GM12878 (cell line): Measurements from ENCODE around the gene TGM6. TPM values are rescaled to one million over a fixed set of nuclear protein-coding genes. Genes with fewer than 3 reads are reported as not detected.

ENCODE experiments used
- BCL11A ChIP-seq: IDR thresholded peaks from 2 replicates; pipeline ENCODE4 v1.6.1; 2011; ENCODE audit warnings: low read depth, low read length
- CHD2 ChIP-seq: IDR thresholded peaks from 2 replicates; pipeline ENCODE4 v1.6.1; 2011; ENCODE audit warnings: low read depth, low read length, improper control_type of control experiment, borderline replicate concordance
- ESRRA ChIP-seq: IDR thresholded peaks from 2 replicates; pipeline ENCODE4 v1.6.1; 2012; ENCODE audit warnings: mild to moderate bottlenecking, low read length, improper control_type of control experiment
- GABPA ChIP-seq: IDR thresholded peaks from 2 replicates; pipeline ENCODE4 v1.6.1; 2014; ENCODE audit warnings: antibody characterized with exemption, low read depth, mild to moderate bottlenecking, inconsistent platforms
- KLF5 ChIP-seq: fragments of 450-650 bp; IDR thresholded peaks from 2 replicates; pipeline ENCODE4 v1.6.1; 2014; ENCODE audit warnings: mild to moderate bottlenecking; ENCODE audit not compliant: partially characterized antibody
- MYC ChIP-seq: IDR thresholded peaks from 2 replicates; pipeline ENCODE4 v1.6.1; 2011; ENCODE audit warnings: mild to moderate bottlenecking, low read length, moderate library complexity, inconsistent platforms; ENCODE audit not compliant: insufficient read depth, insufficient replicate concordance, insufficient read length, severe bottlenecking
- RAD51 ChIP-seq: fragments of 450-650 bp; IDR thresholded peaks from 2 replicates; pipeline ENCODE4 v1.6.1; 2016; ENCODE audit warnings: moderate library complexity, mild to moderate bottlenecking, inconsistent platforms
- RB1 ChIP-seq: fragments of 450-650 bp; formaldehyde crosslinking; IDR thresholded peaks from 2 replicates; pipeline ENCODE4 v1.6.1; 2017; ENCODE audit warnings: mild to moderate bottlenecking, borderline replicate concordance
- SIX5 ChIP-seq: IDR thresholded peaks from 2 replicates; pipeline ENCODE4 v1.6.1; 2011; ENCODE audit warnings: mild to moderate bottlenecking, low read depth, low read length, moderate library complexity; ENCODE audit not compliant: severe bottlenecking
- SMAD1 ChIP-seq: fragments of 450-650 bp; IDR thresholded peaks from 2 replicates; pipeline ENCODE4 v1.6.1; 2018; ENCODE audit warnings: mild to moderate bottlenecking, low read depth; ENCODE audit not compliant: partially characterized antibody
- TBL1XR1 ChIP-seq: IDR thresholded peaks from 2 replicates; pipeline ENCODE4 v1.6.1; 2012; ENCODE audit warnings: low read depth, low read length, improper control_type of control experiment
- TCF12 ChIP-seq: IDR thresholded peaks from 2 replicates; pipeline ENCODE4 v1.6.1; 2011; ENCODE audit warnings: low read depth, mild to moderate bottlenecking, low read length
- ZNF622 ChIP-seq: fragments of 450-650 bp; IDR thresholded peaks from 2 replicates; pipeline ENCODE4 v1.6.1; 2017; ENCODE audit warnings: mild to moderate bottlenecking, inconsistent platforms
- ZZZ3 ChIP-seq: IDR thresholded peaks from 2 replicates; pipeline ENCODE4 v1.6.1; 2011; ENCODE audit warnings: low read depth; ENCODE audit not compliant: control insufficient read depth, insufficient read length
- polyA plus RNA-seq, 11 experiments: library from polyadenylated mRNA; depleted of rRNA in 4 of 11; unstranded in 6 of 11; stranded (reverse) in 5 of 11; fragments of >200 nt; fragmentation: Nextera tagmentation in 4 of 11; fragmentation: Illumina TruSeq in 1 of 11; extraction: Ambion mirVana in 4 of 11; extraction: Trizol in 1 of 11; gene quantifications; 1 replicate in 1 of 11; 2 replicates in 10 of 11; pipeline versions ENCODE4 v1.2.1 to v1.2.3, GENCODE V29; 2011 to 2016; ENCODE audit warnings: inconsistent platforms in 2 of 11, missing spikeins in 2 of 11, low read depth in 1 of 11
- total RNA-seq, 4 experiments: library from RNA; depleted of rRNA in 3 of 4; stranded (reverse); fragments of >200 nt in 3 of 4; fragmentation: Illumina TruSeq in 1 of 4; extraction: Trizol in 1 of 4; gene quantifications; 2 replicates each; pipeline versions ENCODE4 v1.2.1 to v1.2.3, GENCODE V29; 2013 to 2021
- TF ChIP-seq, protein P1 (sequence below), 3 experiments: IDR thresholded peaks in 2 of 3; conservative IDR thresholded peaks in 1 of 3; 2 replicates each; pipeline ENCODE4 v1.5.1; 2011; ENCODE audit warnings: low read depth in 3 of 3, low read length in 3 of 3, mild to moderate bottlenecking in 3 of 3, control low read depth in 2 of 3, moderate library complexity in 2 of 3, inconsistent platforms in 1 of 3, mixed read lengths in 1 of 3; ENCODE audit not compliant: control insufficient read depth in 2 of 3, insufficient read depth in 1 of 3; ENCODE audit errors: extremely low read depth in 1 of 3
- TF ChIP-seq, protein P2 (sequence below): IDR thresholded peaks from 2 replicates; pipeline ENCODE4 v1.6.1; 2011; ENCODE audit warnings: low read depth, low read length, improper control_type of control experiment, borderline replicate concordance
- TF ChIP-seq, protein P3 (sequence below): fragments of 450-650 bp; IDR thresholded peaks from 2 replicates; pipeline ENCODE4 v1.6.1; 2018; ENCODE audit warnings: mild to moderate bottlenecking, low read depth, moderate library complexity; ENCODE audit not compliant: partially characterized antibody

The TGM6 gene
- total and polyA plus RNA-seq, 10 of the 15 experiments (the other 5 are each of a cell fraction or from before 2014, with no cell fraction given): not detected

DNA sequence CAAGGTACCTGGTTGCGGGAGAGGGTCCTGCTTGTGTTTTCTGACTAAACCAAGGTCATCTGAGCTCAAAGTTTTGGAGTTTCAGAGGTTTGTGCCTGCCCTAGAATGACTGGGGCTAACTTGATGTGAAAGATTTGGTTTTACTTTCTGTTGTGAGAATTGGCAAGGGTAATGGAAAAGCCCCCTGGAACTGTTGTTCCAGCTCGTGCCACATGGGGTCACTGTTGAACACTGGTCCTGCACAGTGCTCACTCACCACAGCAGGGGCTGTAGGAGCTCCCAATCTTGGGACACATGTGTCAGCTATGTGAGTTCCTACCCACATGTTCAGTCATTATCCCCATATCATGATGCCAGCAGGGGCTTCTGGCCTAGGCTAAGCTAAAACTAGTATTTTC, 6.5 kb downstream of the TGM6 start (continued):
- TF ChIP-seq, protein P1, sequence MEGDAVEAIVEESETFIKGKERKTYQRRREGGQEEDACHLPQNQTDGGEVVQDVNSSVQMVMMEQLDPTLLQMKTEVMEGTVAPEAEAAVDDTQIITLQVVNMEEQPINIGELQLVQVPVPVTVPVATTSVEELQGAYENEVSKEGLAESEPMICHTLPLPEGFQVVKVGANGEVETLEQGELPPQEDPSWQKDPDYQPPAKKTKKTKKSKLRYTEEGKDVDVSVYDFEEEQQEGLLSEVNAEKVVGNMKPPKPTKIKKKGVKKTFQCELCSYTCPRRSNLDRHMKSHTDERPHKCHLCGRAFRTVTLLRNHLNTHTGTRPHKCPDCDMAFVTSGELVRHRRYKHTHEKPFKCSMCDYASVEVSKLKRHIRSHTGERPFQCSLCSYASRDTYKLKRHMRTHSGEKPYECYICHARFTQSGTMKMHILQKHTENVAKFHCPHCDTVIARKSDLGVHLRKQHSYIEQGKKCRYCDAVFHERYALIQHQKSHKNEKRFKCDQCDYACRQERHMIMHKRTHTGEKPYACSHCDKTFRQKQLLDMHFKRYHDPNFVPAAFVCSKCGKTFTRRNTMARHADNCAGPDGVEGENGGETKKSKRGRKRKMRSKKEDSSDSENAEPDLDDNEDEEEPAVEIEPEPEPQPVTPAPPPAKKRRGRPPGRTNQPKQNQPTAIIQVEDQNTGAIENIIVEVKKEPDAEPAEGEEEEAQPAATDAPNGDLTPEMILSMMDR (IDR thresholded peaks at IDR 0.05 in 2 of 3, conservative IDR thresholded peaks at IDR 0.05 in 1 of 3; ENCODE audit: control insufficient read depth in 2 of 3, extremely low read depth in 1 of 3, insufficient read depth in 1 of 3, low read depth in 3 of 3, low read length in 3 of 3): peak; percentile 47 to 66 (median 51); a peak in 5 of 6 replicates
- TF ChIP-seq KLF5 (no peak), MYC (no peak), ZNF622 (no peak), SMAD1 (no peak), SIX5 (no peak), RB1 (no peak), GABPA (no peak), RAD51 (no peak), CHD2 (no peak), ZZZ3 (no peak), TBL1XR1 (no peak), ESRRA (no peak), BCL11A (no peak), TCF12 (no peak)
- TF ChIP-seq, protein P2, sequence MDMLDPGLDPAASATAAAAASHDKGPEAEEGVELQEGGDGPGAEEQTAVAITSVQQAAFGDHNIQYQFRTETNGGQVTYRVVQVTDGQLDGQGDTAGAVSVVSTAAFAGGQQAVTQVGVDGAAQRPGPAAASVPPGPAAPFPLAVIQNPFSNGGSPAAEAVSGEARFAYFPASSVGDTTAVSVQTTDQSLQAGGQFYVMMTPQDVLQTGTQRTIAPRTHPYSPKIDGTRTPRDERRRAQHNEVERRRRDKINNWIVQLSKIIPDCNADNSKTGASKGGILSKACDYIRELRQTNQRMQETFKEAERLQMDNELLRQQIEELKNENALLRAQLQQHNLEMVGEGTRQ: no peak
- TF ChIP-seq, protein P3, sequence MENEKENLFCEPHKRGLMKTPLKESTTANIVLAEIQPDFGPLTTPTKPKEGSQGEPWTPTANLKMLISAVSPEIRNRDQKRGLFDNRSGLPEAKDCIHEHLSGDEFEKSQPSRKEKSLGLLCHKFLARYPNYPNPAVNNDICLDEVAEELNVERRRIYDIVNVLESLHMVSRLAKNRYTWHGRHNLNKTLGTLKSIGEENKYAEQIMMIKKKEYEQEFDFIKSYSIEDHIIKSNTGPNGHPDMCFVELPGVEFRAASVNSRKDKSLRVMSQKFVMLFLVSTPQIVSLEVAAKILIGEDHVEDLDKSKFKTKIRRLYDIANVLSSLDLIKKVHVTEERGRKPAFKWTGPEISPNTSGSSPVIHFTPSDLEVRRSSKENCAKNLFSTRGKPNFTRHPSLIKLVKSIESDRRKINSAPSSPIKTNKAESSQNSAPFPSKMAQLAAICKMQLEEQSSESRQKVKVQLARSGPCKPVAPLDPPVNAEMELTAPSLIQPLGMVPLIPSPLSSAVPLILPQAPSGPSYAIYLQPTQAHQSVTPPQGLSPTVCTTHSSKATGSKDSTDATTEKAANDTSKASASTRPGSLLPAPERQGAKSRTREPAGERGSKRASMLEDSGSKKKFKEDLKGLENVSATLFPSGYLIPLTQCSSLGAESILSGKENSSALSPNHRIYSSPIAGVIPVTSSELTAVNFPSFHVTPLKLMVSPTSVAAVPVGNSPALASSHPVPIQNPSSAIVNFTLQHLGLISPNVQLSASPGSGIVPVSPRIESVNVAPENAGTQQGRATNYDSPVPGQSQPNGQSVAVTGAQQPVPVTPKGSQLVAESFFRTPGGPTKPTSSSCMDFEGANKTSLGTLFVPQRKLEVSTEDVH: no peak
